WTC11 (cell line): ENCODE measurements around the gene FLYWCH2. TPM values are rescaled to one million over a fixed set of nuclear protein-coding genes. Genes with fewer than 3 reads are reported as not detected.

Source experiments
- ATAC-seq: fragments of 200-7000 bp; cut with Tn5 transposase; 2 replicates; pipeline ENCODE4 v1.10.0; 2021; ENCODE audit warnings: mild to moderate bottlenecking, moderate library complexity
- CTCF ChIA-PET: fragments of 300-600 bp; sonication (Branson Sonifier 250); formaldehyde crosslinking; loops from one replicate; lab custom pipeline; 2021; ENCODE audit warnings: antibody characterized with exemption; lab: Charles Lee
- POLR2A ChIA-PET: fragments of 350-600 bp; sonication (Branson Sonifier 250); formaldehyde crosslinking; loops from one replicate; lab custom pipeline; 2021; ENCODE audit warnings: antibody characterized with exemption; lab: Charles Lee
- DNase-seq: peaks from one replicate; pipeline ENCODE4 v3.0.0; 2021; ENCODE audit warnings: low spot score
- H3K27ac Mint-ChIP-seq: 2 replicates; pipeline ENCODE4 v1.8.0; 2021; ENCODE audit warnings: mixed read lengths
- H3K27me3 Mint-ChIP-seq: 2 replicates; pipeline ENCODE4 v1.8.0; 2021; ENCODE audit warnings: low read depth, mild to moderate bottlenecking, moderate library complexity, mixed read lengths
- H3K36me3 Mint-ChIP-seq: 2 replicates; pipeline ENCODE4 v1.8.0; 2021; ENCODE audit warnings: mixed read lengths
- H3K4me1 Mint-ChIP-seq: 2 replicates; pipeline ENCODE4 v1.8.0; 2022; ENCODE audit warnings: mixed read lengths
- H3K4me3 Mint-ChIP-seq: 2 replicates; pipeline ENCODE4 v1.8.0; 2021; ENCODE audit warnings: mild to moderate bottlenecking, moderate library complexity, mixed read lengths
- H3K9me3 Mint-ChIP-seq: 2 replicates; pipeline ENCODE4 v1.8.0; 2021; ENCODE audit warnings: mixed read lengths
- AR ChIP-seq: fragments of 250-450 bp; sonication (Bioruptor Pico); IDR thresholded peaks from 2 replicates; pipeline ENCODE4 v1.9.0; 2021; ENCODE audit warnings: mild to moderate bottlenecking
- ATF1 ChIP-seq: sonication (generic); formaldehyde crosslinking; IDR thresholded peaks from 2 replicates; pipeline ENCODE4 v1.8.1; 2023; ENCODE audit warnings: mild to moderate bottlenecking, moderate library complexity, missing genetic modification reagents
- ATF6 ChIP-seq: sonication (generic); formaldehyde crosslinking; IDR thresholded peaks from 2 replicates; pipeline ENCODE4 v1.8.1; 2023; ENCODE audit warnings: mild to moderate bottlenecking, missing genetic modification reagents
- CREB1 ChIP-seq: sonication (generic); formaldehyde crosslinking; IDR thresholded peaks from 2 replicates; pipeline ENCODE4 v1.8.0; 2023; ENCODE audit warnings: mild to moderate bottlenecking, missing genetic modification reagents
- CREM ChIP-seq: sonication (generic); formaldehyde crosslinking; IDR thresholded peaks from 2 replicates; pipeline ENCODE4 v1.8.1; 2022; ENCODE audit warnings: mild to moderate bottlenecking, missing genetic modification reagents, moderate library complexity
- ELF4 ChIP-seq: sonication (generic); formaldehyde crosslinking; IDR thresholded peaks from 2 replicates; pipeline ENCODE4 v1.8.1; 2022; ENCODE audit warnings: low read depth, mild to moderate bottlenecking, moderate library complexity, missing genetic modification reagents
- HMGXB4 ChIP-seq: sonication (generic); formaldehyde crosslinking; IDR thresholded peaks from 2 replicates; pipeline ENCODE4 v1.8.1; 2023; ENCODE audit warnings: mild to moderate bottlenecking, moderate library complexity, missing genetic modification reagents
- MAX ChIP-seq: sonication (generic); formaldehyde crosslinking; IDR thresholded peaks from 2 replicates; pipeline ENCODE4 v1.8.0; 2022; ENCODE audit warnings: mild to moderate bottlenecking, missing genetic modification reagents
- RORB ChIP-seq: fragments of 250-450 bp; sonication (Bioruptor Pico); IDR thresholded peaks from 2 replicates; pipeline ENCODE4 v1.9.0; 2021; ENCODE audit warnings: mild to moderate bottlenecking
- SP1 ChIP-seq: sonication (generic); formaldehyde crosslinking; conservative IDR thresholded peaks from 2 replicates; pipeline ENCODE4 v1.8.1; 2022; ENCODE audit warnings: missing genetic modification reagents
- TP53 ChIP-seq: sonication (generic); formaldehyde crosslinking; IDR thresholded peaks from 2 replicates; pipeline ENCODE4 v1.8.1; 2023; ENCODE audit warnings: mild to moderate bottlenecking, missing genetic modification reagents
- USF2 ChIP-seq: sonication (generic); formaldehyde crosslinking; IDR thresholded peaks from 2 replicates; pipeline ENCODE4 v1.8.1; 2023; ENCODE audit warnings: mild to moderate bottlenecking, missing genetic modification reagents, moderate library complexity
- ZNF121 ChIP-seq: sonication (generic); formaldehyde crosslinking; IDR thresholded peaks from 2 replicates; pipeline ENCODE4 v1.8.0; 2023; ENCODE audit warnings: missing genetic modification reagents
- ZNF138 ChIP-seq: sonication (generic); formaldehyde crosslinking; conservative IDR thresholded peaks from 2 replicates; pipeline ENCODE4 v1.8.1; 2022; ENCODE audit warnings: mild to moderate bottlenecking, moderate library complexity, missing genetic modification reagents
- total RNA-seq: library from RNA; stranded (reverse); gene quantifications from 3 replicates; pipeline ENCODE4 v1.2.3, GENCODE V29; 2021
- TF ChIP-seq, protein P1 (sequence below): sonication (generic); formaldehyde crosslinking; IDR thresholded peaks from 2 replicates; pipeline ENCODE4 v1.8.0; 2023; ENCODE audit warnings: mild to moderate bottlenecking, missing genetic modification reagents
- TF ChIP-seq, protein P2 (sequence below): sonication (generic); formaldehyde crosslinking; IDR thresholded peaks from 2 replicates; pipeline ENCODE4 v1.8.1; 2023; ENCODE audit warnings: mild to moderate bottlenecking, missing genetic modification reagents, borderline replicate concordance

FLYWCH2 gene
- total RNA-seq, 1 experiment from 2014 or later = 20.7 TPM

DNA sequence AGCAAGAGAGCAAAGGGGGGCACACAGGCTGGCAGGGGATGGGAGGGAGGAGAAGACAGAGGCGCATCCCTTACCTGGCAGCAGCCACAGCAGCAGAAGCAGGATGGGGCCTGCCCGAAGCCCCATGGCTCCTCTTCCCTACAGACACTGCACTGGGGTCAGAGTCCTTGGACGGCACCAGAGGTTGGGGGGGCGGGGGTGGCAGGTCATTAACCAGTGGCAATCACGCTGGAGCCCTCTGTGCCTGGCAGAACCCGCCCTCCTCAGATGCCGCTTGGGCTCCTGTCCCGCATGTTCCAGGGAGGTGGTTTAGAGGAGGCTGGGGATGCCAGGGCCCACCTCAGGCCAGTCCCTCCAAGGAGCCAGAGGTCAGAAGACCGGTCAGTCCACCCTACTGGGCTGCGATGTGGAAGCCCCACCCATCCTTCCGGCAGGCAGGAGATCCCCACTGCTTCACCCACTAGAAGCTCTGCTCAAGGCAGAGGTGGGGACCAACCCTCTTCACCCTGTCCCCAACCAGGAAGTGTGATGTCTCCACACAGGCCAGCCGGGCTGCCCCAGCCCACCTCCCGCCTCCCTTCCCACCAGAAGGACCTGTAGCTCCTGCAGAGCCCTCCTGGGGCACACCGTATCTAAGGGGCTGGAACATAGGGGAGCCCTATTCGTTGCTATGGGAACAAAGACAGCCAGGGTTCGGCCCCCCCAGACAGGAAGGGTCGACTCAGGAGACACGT lies 41.2 kb upstream of the FLYWCH2 start:
- H3K4me1 Mint-ChIP-seq = peaks cover 9% of the 10 kb centered on the region
- H3K4me3 Mint-ChIP-seq = no peak overlapping the region
- no peak overlapping the region for H3K27ac Mint-ChIP-seq
- H3K9me3 Mint-ChIP-seq = peaks cover 21% of the 10 kb centered on the region
- ChIA-PET CTCF (interaction anchor here (0.6 to 2.2 kb wide), 19 partner anchors 9 to 129 kb away, joined by 3 to 9 read pairs (median 3); partner anchors contain the start of genes FLYWCH2 and ZG16B), POLR2A (interaction anchor here (0.6 kb wide), 1 partner anchor 121 kb away, joined by 3 read pairs; no protein-coding TSS in a partner anchor)
- no peak for DNase-seq
- TF ChIP-seq HMGXB4 (CRISPR knock-in tag) = 0 out of 2 replicates have a peak, but pooled peaks have one; percentile 10
- no peak for TF ChIP-seq RORB (CRISPR knock-in tag)
- ATAC-seq = no peak
- H3K36me3 Mint-ChIP-seq = no peaks in the 10 kb centered on the region
- peaks cover 26% of the 10 kb centered on the region for H3K27me3 Mint-ChIP-seq

- no peak overlapping the region for H3K4me3 Mint-ChIP-seq
- peak; percentile 87 for DNase-seq
- H3K4me1 Mint-ChIP-seq = peaks cover 9% of the 10 kb centered on the region
- peak; percentile 49 for ATAC-seq
- H3K36me3 Mint-ChIP-seq = no peaks in the 10 kb centered on the region
- peaks cover 26% of the 10 kb centered on the region for H3K9me3 Mint-ChIP-seq
- ChIA-PET POLR2A (interaction anchor here (0.6 kb wide), 1 partner anchor 120 kb away, joined by 3 read pairs; no protein-coding TSS in a partner anchor), CTCF (interaction anchor here (0.6 to 2.2 kb wide), 19 partner anchors 8 to 128 kb away, joined by 3 to 9 read pairs (median 3); partner anchors contain the start of genes FLYWCH2 and ZG16B)
- no peak overlapping the region for H3K27ac Mint-ChIP-seq
- H3K27me3 Mint-ChIP-seq = peaks cover 30% of the 10 kb centered on the region
- TF ChIP-seq ATF6 (CRISPR knock-in tag) (no peak), SP1 (CRISPR knock-in tag) (0 out of 2 replicates have a peak, but pooled peaks have one; percentile 21), TP53 (CRISPR knock-in tag) (no peak), ELF4 (no peak), ZNF121 (CRISPR knock-in tag) (no peak), MAX (CRISPR knock-in tag) (peak; percentile 66), ATF1 (no peak), ZNF138 (CRISPR knock-in tag) (no peak), AR (CRISPR knock-in tag) (no peak), USF2 (CRISPR knock-in tag) (no peak), CREM (CRISPR knock-in tag) (no peak), CREB1 (CRISPR knock-in tag) (no peak)
- TF ChIP-seq, protein P1, sequence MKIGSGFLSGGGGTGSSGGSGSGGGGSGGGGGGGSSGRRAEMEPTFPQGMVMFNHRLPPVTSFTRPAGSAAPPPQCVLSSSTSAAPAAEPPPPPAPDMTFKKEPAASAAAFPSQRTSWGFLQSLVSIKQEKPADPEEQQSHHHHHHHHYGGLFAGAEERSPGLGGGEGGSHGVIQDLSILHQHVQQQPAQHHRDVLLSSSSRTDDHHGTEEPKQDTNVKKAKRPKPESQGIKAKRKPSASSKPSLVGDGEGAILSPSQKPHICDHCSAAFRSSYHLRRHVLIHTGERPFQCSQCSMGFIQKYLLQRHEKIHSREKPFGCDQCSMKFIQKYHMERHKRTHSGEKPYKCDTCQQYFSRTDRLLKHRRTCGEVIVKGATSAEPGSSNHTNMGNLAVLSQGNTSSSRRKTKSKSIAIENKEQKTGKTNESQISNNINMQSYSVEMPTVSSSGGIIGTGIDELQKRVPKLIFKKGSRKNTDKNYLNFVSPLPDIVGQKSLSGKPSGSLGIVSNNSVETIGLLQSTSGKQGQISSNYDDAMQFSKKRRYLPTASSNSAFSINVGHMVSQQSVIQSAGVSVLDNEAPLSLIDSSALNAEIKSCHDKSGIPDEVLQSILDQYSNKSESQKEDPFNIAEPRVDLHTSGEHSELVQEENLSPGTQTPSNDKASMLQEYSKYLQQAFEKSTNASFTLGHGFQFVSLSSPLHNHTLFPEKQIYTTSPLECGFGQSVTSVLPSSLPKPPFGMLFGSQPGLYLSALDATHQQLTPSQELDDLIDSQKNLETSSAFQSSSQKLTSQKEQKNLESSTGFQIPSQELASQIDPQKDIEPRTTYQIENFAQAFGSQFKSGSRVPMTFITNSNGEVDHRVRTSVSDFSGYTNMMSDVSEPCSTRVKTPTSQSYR (CRISPR knock-in tag) = no peak; the same call in 1 of the 2 replicates
- TF ChIP-seq, protein P2, sequence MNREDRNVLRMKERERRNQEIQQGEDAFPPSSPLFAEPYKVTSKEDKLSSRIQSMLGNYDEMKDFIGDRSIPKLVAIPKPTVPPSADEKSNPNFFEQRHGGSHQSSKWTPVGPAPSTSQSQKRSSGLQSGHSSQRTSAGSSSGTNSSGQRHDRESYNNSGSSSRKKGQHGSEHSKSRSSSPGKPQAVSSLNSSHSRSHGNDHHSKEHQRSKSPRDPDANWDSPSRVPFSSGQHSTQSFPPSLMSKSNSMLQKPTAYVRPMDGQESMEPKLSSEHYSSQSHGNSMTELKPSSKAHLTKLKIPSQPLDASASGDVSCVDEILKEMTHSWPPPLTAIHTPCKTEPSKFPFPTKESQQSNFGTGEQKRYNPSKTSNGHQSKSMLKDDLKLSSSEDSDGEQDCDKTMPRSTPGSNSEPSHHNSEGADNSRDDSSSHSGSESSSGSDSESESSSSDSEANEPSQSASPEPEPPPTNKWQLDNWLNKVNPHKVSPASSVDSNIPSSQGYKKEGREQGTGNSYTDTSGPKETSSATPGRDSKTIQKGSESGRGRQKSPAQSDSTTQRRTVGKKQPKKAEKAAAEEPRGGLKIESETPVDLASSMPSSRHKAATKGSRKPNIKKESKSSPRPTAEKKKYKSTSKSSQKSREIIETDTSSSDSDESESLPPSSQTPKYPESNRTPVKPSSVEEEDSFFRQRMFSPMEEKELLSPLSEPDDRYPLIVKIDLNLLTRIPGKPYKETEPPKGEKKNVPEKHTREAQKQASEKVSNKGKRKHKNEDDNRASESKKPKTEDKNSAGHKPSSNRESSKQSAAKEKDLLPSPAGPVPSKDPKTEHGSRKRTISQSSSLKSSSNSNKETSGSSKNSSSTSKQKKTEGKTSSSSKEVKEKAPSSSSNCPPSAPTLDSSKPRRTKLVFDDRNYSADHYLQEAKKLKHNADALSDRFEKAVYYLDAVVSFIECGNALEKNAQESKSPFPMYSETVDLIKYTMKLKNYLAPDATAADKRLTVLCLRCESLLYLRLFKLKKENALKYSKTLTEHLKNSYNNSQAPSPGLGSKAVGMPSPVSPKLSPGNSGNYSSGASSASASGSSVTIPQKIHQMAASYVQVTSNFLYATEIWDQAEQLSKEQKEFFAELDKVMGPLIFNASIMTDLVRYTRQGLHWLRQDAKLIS (CRISPR knock-in tag) = no peak
Measured at GRCh38 chr16:2842340-2843000, 40.5 kb upstream of the FLYWCH2 start.
